Amniotic stem cell (primary cell): ENCODE measurements around the gene C4B.
A peak's percentile ranks its signal among the peaks of the same experiment; 100 is the strongest.
"Not testable (repeated sequence)": the region's sequence is repeated elsewhere in the genome, so short reads cannot be mapped to it uniquely, and the experiment has no call there.

ENCODE experiments used
- DNase-seq: peaks from one replicate; lab custom pipeline; 2025; lab: John Stamatoyannopoulos, UW

Gene C4B

DNA sequence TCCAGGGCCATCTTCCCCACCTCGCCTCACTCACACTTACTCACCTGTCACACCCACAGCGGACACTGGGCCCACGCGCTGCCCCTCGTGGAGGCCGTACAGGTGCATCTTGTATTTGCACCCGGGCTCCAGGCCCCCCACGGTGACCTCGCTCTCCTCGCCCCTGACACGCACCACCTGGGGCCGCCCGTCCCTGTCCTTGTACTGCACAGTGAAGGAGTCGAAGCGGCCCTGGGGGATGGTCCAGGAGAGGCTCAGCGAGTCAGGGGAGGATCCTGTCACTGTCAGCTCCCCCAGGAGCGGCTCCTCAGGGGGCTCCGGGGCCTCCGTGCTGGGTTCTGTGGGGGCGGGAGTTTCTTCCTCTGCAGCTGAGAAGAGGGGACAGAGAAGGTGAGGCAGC is 38.0 kb downstream of the C4B start:
- DNase-seq = not testable (repeated sequence)

DNA sequence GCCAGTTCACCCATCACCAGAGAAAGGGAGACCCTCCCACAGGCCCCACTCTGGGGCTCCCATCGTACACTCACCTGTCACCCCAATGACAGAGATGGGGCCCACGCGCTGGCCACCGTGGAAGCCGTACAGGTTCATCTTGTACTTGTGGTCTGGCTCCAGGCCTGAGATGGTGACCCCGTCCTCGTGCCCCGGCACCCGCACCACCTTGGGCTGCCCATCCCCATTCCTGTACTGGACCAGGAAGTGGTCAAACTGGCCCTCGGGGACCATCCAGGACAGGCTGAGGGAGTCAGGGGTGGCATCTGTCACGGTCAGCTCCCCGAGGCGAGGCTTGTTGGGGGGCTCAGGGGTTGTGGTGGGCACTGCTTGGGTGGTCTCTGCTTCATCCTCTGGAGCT is 38.7 kb downstream of the C4B start:
- not testable (repeated sequence) for DNase-seq

DNA sequence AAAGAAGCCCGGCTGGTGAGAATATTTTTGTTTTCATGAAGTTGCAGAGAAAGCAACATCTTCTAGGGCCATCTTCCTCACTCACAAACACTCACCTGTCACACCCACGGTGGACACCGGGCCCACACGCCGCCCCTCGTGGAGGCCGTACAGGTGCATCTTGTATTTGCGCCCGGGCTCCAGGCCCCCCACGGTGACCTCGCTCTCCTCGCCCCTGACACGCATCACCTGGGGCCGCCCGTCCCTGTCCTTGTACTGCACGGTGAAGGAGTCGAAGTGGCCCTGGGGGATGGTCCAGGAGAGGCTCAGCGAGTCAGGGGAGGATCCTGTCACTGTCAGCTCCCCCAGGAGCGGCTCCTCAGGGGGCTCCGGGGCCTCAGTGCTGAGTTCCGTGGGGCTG is 41.2 kb downstream of the C4B start:
- DNase-seq = not testable (repeated sequence)

GRCh38 chr6:32056254-32056653 is 41.7 kb downstream of the C4B start:
- DNase-seq = no peak

DNA sequence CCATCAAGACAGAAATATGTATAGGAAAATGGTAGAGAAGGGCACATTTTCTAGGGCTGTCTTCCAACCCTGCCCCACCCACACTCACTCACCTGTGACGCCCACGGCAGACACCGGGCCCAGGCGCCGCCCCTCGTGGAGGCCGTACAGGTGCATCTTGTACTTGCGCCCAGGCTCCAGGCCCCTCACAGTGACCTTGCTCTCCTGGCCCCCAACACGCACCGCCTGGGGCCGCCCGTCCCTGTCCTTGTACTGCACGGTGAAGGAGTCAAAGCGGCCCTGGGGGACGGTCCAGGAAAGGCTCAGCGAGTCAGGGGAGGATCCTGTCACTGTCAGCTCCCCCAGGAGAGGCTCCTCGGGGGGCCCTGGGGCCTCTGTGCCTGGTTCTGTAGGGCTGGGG is 43.4 kb downstream of the C4B start:
- DNase-seq = no peak

DNA sequence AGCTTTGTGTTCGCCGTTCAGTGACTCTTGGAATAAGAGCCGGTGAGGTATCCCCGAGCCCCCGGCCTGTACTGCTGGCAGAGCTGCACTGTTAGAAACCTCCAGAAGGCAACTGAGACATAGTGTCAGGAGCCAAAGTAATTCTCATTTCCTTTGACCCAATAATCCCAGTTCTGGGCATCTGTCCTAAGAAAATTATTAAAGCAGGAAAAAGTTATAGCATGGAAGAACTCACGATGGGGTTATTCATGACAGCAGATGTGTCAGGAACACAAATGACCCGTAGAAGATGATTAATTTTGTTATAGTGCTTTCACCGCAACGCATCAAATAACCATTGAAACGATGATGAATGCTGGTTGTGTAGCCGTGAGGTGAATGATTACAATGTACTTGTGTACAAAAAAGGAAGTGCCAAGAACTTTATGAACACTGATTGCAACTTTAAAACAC is 43.9 kb downstream of the C4B start:
- DNase-seq = no peak

DNA sequence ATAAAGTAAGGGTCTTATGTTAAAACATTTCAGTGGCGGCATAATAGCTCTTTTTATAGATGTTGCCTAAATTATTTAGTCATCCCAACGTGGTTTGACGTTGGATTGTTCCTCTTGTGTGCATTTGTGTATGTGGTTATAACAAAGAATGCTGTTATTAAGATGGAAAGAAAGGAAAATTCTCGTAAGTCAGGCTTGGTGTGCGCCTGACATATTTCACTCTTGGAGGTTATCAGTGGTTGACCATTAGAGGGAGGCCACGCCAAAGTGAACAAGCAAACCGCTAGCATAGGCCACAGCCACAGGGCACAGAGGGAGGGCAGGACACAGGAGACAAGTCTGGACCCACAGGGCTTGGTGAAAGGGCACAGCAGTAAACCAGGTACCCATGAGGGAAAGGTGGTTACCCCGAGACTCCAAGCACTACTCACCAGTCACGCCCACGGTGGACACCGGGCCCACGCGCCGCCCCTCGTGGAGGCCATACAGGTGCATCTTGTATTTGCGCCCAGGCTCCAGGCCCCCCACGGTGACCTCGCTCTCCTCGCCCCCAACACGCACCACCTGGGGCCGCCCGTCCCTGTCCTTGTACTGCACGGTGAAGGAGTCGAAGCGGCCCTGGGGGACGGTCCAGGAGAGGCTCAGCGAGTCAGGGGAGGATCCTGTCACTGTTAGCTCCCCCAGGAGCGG is 46.5 kb downstream of the C4B start:
- no peak for DNase-seq

GRCh38 chr6:32064706-32065105 is 50.1 kb downstream of the C4B start:
- DNase-seq = no peak

DNA sequence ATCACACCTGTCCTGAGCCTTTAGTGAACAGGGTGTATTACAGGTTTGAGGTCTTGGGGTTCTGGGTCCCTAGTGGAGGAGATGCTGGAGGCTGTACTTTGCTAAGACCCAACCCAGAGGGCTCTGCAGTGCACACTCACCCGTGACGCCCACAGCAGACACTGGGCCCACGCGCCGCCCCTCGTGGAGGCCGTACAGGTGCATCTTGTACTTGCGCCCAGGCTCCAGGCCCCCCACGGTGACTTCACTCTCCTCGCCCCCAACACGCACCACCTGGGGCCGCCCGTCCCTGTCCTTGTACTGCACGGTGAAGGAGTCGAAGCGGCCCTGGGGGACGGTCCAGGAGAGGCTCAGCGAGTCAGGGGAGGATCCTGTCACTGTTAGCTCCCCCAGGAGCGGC is 52.9 kb downstream of the C4B start:
- DNase-seq = not testable (repeated sequence)

DNA sequence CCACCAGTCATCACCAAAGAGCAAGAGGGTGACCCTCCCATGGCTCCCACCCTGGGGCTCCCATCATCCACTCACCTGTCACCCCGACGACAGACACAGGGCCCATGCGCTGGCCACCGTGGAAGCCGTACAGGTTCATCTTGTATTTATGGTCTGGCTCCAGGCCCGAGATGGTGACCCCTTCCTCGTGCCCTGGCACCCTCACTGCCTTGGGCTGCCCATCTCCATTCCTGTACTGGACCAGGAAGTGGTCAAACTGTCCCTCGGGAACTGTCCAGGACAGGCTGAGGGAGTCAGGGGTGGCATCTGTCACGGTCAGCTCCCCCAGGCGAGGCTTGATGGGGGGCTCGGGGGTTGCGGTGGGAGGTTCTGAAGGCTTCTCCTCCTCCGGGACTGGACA is 53.7 kb downstream of the C4B start:
- DNase-seq = not testable (repeated sequence)

DNA sequence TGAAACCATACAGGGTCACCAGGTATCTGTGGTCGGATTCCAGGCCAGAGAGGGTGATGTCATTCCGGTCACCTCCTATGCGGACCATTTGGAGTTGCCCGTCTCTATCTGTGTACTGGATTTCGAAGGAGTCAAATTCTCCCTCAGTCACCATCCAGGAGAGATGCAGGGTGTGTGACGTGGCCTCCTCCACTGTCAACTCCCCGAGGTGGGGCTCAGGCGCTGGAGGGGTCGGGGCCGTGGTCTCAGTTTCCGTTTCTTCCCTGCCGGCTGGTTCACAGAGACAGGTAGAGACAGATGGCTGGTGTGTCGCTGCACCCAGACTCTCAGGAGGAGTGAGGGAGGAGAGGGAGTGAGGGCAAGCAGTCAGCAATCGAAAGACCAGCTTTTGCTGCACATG is 54.3 kb downstream of the C4B start:
- no peak for DNase-seq

GRCh38 chr6:32069460-32069859 is 54.9 kb downstream of the C4B start:
- DNase-seq = no peak

- DNase-seq = no peak
Measured at GRCh38 chr6:32069878-32070515, 55.4 kb downstream of the C4B start.

- no peak for DNase-seq
Measured at GRCh38 chr6:32070814-32071543, 56.4 kb downstream of the C4B start.

GRCh38 chr6:32073101-32073500 is 58.5 kb downstream of the C4B start:
- no peak for DNase-seq

- no peak for DNase-seq
Measured at GRCh38 chr6:32073613-32074012, 59.0 kb downstream of the C4B start.

DNA sequence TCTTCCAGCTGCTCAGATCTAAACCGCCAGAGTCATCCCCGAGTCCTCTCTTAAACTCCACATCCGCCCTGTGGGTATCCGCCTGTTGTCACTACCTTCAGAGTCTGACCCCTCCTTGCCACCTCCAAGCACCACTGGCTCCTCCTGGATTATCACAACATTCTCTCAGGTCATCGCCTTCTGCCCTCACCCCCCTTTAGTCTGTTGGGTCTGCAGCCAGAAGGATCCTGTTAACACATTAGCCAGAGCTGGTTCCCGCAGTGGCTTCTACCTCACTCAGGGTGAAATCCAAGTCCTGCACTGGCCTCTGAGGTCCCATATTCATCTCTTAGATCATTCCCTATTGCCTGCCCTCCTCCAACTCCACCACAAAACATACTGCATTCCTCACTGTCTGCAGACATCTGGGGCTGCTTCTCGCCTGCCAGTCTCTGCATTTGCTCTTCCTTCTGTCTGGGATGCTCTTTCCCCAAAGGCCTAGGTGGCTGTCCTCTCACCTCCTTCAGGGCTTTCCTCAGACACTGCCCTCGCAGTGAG is 60.5 kb downstream of the C4B start:
- no peak for DNase-seq

GRCh38 chr6:32075781-32076180 is 61.2 kb downstream of the C4B start:
- DNase-seq = no peak

- DNase-seq = peak; percentile 12
Measured at GRCh38 chr6:32076321-32076809, 61.8 kb downstream of the C4B start.

DNA sequence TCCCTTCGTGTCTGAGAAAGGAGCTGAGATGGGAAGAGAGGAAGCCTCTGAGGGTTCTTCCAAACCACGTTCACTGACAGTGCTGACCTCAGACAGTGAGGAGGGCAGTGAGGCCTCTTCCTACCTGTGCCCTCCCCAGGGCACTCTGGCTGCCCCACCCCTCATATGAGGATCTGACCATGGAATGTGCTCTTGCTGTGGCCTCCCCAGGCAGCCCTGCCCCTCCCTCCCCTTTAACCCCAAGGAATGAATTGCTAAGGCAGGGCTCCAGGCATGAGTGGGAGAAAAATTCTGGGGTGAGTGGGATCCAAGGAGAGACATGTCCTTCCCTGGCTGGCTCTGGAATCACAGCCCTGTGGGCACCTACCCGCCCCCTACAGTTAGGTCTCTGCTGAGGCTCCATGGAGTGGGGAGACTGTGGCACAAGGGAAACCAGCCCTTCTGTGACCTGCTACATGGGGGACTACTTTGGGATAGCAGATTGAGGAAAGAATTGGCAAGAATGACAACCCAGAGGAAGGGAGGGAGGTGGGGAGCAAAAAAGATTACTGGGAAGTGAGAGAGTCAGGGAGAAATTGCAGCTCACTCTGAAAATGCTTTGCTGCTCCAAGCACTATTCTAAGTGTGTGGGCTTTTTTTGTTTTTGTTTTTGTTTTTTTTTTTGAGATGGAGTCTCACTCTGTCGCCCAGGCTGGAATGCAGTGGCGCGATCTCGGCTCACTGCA is 65.1 kb downstream of the C4B start:
- DNase-seq = no peak

GRCh38 chr6:32081168-32081990 is 66.8 kb downstream of the C4B start:
- peak; percentile 12 for DNase-seq
